Muscle of arm (tissue), 12 donors: ENCODE results near the gene IGFBP4. TPM values are rescaled to one million over a fixed set of nuclear protein-coding genes. Genes with fewer than 3 reads are reported as not detected.

Experiments used
- polyA plus RNA-seq, 12 donors: library from polyadenylated mRNA; unstranded; fragments of 120-200 nt; gene quantifications; one replicate each; pipeline ENCODE4 v1.2.1, GENCODE V29; 2013; ENCODE audit not compliant: insufficient read length in 12 of 12

Gene IGFBP4
- polyA plus RNA-seq, 12 donors, result 182 to 333 (median 234) TPM; not detected in 1

Other genes with a start within 250 kb of the IGFBP4 start
- 10 to 100 TPM; 12.7 to 73.8 (median 16.8) TPM for gene WIPF2, start 224.1 kb upstream of the IGFBP4 start, polyA plus RNA-seq
- 10 to 100 TPM in 7 of 12 donors, 1 to 10 TPM in 4, not detected in 1; 7.5 to 17.4 (median 12.3) TPM for gene CDC6, start 155.6 kb upstream of the IGFBP4 start, polyA plus RNA-seq
- 10 to 100 TPM in 11 of 12 donors, not detected in 1; 43.8 to 85.4 (median 55.1) TPM for gene RARA, start 134.3 kb upstream of the IGFBP4 start, polyA plus RNA-seq
- under 1 TPM in 1 of 12 donors, not detected in 11; 0.26 TPM for gene GJD3, start 78.7 kb upstream of the IGFBP4 start, polyA plus RNA-seq
- 100 to 1,000 TPM in 4 of 12 donors, 10 to 100 TPM in 8; 42.0 to 251 (median 81.6) TPM for gene TOP2A, start 25.6 kb upstream of the IGFBP4 start, polyA plus RNA-seq
- gene TNS4, start 58.2 kb downstream of the IGFBP4 start, polyA plus RNA-seq, result 1 to 10 TPM in 3 of 12 donors, under 1 TPM in 4, not detected in 5; 0.04 to 6.8 (median 0.15) TPM
- gene CCR7, start 122.0 kb downstream of the IGFBP4 start, polyA plus RNA-seq, result 1 to 10 TPM in 2 of 12 donors, under 1 TPM in 8, not detected in 2; 0.18 to 3.5 (median 0.55) TPM
- 100 to 1,000 TPM in 11 of 12 donors, not detected in 1; 112 to 222 (median 136) TPM for gene SMARCE1, start 204.4 kb downstream of the IGFBP4 start, polyA plus RNA-seq
- gene KRT222, start 221.7 kb downstream of the IGFBP4 start, polyA plus RNA-seq, result 1 to 10 TPM in 1 of 12 donors, under 1 TPM in 7, not detected in 4; 0.07 to 1.0 (median 0.19) TPM